HG03558 (cell line): Measurements from ENCODE around the gene BLTP3B.

ENCODE experiments used
- ATAC-seq: cut with Tn5 transposase; IDR thresholded peaks from one replicate; pipeline ENCODE4 v1.9.1; 2021; ENCODE audit warnings: moderate number of reproducible peaks; ENCODE audit not compliant: unreplicated experiment; ENCODE audit errors: extremely low read depth

Gene BLTP3B

GRCh38 chr12:100127766-100128511 is 14.7 kb downstream of the BLTP3B start:
- no peak for ATAC-seq

DNA sequence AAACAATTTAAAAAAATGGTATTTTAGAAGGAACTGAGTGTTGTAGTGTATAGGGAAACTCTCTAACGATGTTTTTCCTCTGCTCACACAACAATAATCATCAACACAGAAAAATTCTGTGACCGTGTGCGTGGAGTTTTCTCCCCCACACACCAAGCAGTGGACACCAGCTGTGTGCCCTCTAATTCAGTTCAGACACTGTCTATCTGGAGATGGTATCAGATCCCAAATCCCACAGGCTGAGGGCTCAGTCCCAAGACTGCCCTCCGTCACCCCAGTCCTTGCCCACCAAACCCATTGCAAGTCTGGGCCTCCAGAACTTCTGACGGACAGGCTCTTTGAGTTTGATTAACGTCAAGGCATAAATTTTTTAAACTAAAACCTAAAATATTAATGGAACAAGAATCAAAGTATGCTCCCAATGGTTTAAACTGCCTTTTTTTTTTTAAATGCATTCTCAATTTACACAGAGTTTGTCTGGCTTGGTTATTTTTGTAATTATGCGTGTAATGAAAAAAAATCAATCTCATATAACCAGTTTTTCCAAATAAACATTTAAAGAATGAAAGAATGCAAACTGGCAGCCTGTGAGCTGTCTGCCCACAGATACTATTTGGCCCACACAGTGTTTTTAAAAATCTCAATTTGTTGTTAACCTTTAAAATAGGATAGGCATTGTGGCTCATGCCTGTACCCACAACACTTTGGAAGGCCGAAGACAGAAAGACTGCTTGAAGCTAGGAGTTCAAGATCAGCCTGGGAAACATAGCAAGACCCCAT is 19.2 kb downstream of the BLTP3B start:
- ATAC-seq = no peak

DNA sequence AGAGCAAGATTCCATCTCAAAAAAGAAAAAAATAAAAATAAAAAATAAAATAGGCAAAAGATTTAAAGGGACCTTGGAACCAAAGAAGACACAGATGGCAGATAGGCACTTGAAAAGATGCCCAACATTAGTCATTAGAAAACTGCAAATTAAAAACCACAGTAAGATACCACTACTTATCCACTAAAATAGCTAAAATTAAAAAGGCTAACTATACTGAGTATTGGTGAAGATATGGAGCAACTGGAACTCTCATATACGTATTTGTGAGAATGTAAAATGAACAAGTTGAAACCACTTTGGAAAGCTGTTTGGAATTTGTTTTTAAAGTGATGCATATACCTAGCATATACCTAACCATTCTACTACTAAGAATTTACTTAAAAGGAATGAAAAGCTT is 22.3 kb downstream of the BLTP3B start:
- ATAC-seq = no peak

DNA sequence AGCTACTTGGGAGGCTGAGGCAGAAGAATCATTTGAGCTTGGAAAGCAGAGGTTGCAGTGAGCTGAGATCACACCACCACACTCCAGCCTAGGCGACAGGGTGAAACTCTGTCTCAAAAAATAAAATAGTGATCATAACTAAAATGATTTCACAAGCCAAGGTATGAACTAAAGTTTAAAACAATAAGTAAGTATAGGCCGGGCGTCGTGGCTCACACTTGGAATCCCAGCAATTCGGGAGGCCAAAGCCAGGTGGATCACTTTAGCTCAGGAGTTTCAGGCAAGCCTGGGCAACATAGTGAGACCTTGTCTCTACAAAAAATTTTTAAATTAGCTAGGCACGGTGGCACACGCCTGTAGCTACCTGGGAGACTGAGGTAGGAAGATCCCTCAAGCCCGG is 27.4 kb downstream of the BLTP3B start:
- no peak for ATAC-seq

DNA sequence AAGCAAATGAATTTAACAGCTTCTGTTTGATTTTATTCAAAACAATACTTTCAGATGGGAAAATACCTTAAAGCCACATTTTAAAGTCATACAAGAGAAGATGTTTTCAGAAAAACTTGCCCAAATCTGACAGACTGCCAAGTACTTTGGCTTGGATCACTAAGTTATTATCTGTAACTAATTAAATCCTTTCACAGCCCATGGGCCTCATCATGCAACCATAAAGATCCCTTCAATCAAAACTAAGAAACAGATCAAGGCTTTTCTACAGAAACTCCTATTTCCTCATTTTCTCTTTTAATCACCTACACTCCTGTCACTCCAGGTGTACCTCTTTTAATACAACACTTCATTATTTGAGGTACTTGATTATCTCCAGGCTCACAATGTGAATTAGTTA is 28.1 kb downstream of the BLTP3B start:
- no peak for ATAC-seq

GRCh38 chr12:100110276-100110675 is 32.4 kb downstream of the BLTP3B start:
- no peak for ATAC-seq

- no peak for ATAC-seq
Observed at GRCh38 chr12:100106861-100107260, 35.8 kb downstream of the BLTP3B start.

GRCh38 chr12:100105661-100106060 is 37.0 kb downstream of the BLTP3B start:
- ATAC-seq = no peak

DNA sequence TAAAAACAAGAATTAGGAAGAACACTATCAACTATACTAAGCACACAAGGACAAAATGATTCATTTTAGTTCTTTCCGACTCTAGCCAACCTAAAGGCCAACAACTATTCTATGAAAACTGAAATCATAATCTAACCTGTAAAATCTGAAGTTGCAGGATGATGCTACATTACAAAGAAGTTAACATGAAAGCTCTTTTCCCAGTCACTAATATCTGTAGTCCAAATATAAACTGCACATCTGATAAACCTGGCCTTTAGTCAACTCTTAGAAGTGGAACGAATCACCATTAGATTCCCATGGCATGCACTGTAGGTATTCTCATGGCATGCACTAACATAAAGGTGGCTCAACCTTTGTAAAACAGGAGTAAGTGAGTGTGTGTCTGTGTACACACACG is 41.7 kb downstream of the BLTP3B start:
- ATAC-seq = no peak
